SK-N-SH (cell line): ENCODE results near the gene OR5A1.

ENCODE experiments used
- CTCF ChIP-seq: fragments of 200-600 bp; sonication (generic); IDR thresholded peaks from 2 replicates; pipeline ENCODE4 v1.6.1; 2017; ENCODE audit warnings: antibody characterized with exemption, mild to moderate bottlenecking, moderate library complexity
- FOXJ3 ChIP-seq: sonication (generic); formaldehyde crosslinking; IDR thresholded peaks from 2 replicates; pipeline ENCODE4 v1.5.1; 2020; ENCODE audit warnings: mild to moderate bottlenecking, missing genetic modification reagents
- JUND ChIP-seq: IDR thresholded peaks from 2 replicates; pipeline ENCODE4 v1.4.0; 2012
- USF2 ChIP-seq: fragments of 150-350 bp; IDR thresholded peaks from 2 replicates; pipeline ENCODE4 v1.6.1; 2017; ENCODE audit warnings: antibody characterized with exemption, low read length, low read depth, borderline replicate concordance
- ZBTB33 ChIP-seq: IDR thresholded peaks from 2 replicates; pipeline ENCODE4 v1.4.0; 2012; ENCODE audit warnings: low read depth, borderline replicate concordance

GRCh38 chr11:59480359-59480758 is 44.1 kb downstream of the OR5A1 start:
- no peak for TF ChIP-seq CTCF
- TF ChIP-seq USF2 = no peak
- no peak for TF ChIP-seq ZBTB33
- no peak for TF ChIP-seq FOXJ3
- TF ChIP-seq JUND = no peak
